ENCODE data around the gene SLC22A16. TPM values are rescaled to one million over a fixed set of nuclear protein-coding genes. Genes with fewer than 3 reads are reported as not detected.

Gene SLC22A16
- total RNA-seq, 3 donors from 2014 or later (not counting 1 experiment from before 2014, with no cell fraction given), result not detected

DNA sequence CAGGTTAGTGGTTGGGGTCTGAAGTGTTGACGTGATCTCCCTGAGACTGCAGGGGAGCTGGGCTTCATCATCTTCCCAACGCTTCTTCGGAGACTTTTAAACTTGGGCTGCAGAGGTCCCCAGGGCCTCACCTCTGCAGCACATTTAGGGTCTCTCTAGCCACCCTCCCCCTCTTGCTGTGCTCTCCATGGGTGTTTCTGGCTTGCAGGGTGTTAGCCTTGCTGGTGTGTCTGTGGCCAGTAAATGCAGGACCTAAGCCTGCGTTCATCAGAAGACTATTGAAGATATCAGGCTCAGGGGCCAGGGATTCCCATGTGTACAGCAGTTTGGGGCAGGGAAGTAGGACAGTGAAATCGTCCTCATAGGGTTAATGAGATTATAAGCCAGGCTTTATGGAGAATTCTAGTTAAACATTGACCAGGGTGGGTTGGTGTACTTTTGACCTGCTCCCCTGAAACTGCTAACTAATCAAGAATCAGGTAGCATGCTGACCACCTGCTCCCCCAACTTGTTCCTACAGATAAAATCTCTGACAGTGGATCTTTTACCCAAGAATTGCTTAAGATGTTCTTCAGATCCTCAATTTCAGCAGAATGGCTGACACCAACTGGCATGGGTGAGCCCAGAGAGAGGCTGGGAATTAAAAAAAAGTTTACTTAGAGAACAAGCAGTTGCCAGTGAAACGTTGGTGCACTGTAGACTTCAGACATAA, 57.2 kb downstream of the SLC22A16 start:
- no peak for TF ChIP-seq CTCF (IDR thresholded peaks at IDR 0.05)
- H3K27me3 ChIP-seq (ENCODE audit: control insufficient read depth, insufficient read depth, low read length), result no peaks in the 10 kb centered on the region
- H3K4me3 ChIP-seq (ENCODE audit: low read length), result no peak overlapping the region
- peaks cover 3% of the 10 kb centered on the region for H3K9me3 ChIP-seq (ENCODE audit: control insufficient read depth, insufficient read depth, low read length)
- H3K4me1 ChIP-seq (ENCODE audit: control insufficient read depth, insufficient read depth, low read length), result peaks cover 10% of the 10 kb centered on the region
- no peak overlapping the region for H3K27ac Mint-ChIP-seq
- ATAC-seq (no peak), DNase-seq (no peak)
- H3K36me3 Mint-ChIP-seq, result peaks cover 13% of the 10 kb centered on the region
- H3K36me3 ChIP-seq (ENCODE audit: control insufficient read depth, insufficient read depth, low read length), result no peaks in the 10 kb centered on the region
- peaks cover 14 to 26% of the 10 kb centered on the region in 2 donors for H3K4me1 Mint-ChIP-seq
- H3K4me3 Mint-ChIP-seq, result no peak overlapping the region
- WGBS (ENCODE audit: insufficient coverage), result 75% methylated on average over 6 of the region's 6 CpGs
- H3K27me3 Mint-ChIP-seq (ENCODE audit: low read depth in 2 of 2), result peaks cover 24 to 58% of the 10 kb centered on the region in 2 donors
- peaks cover 4% of the 10 kb centered on the region in 2 donors for H3K9me3 Mint-ChIP-seq
- no peak overlapping the region for H3K27ac ChIP-seq (ENCODE audit: low read length)
- intact Hi-C loops (cut with micrococcal nuclease), result no loop called here

DNA sequence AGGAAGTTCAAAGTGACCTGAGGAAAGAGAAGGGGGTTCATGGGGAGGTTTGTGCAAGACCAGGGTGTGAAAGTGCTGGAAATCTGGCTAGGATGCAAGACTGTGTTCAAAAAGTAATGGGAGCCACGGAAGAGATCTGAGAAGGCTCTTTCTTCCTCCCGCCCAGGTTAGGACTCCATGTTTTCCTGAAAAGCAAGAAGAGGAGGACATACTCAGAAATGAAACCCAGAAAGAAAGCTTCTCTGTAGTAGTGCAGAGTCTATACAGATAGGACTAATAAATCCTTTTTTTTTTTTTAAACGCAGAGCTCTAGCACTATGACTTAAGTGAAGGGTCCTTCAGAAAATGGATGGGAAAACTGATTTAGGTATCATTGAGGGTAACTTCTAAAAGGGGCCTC, 57.8 kb downstream of the SLC22A16 start:
- no peaks in the 10 kb centered on the region for H3K36me3 ChIP-seq (ENCODE audit: control insufficient read depth, insufficient read depth, low read length)
- Mint-ChIP-seq H3K4me1 (peaks cover 14 to 26% of the 10 kb centered on the region in 2 donors), H3K27ac (no peak overlapping the region), H3K4me3 (no peak overlapping the region), H3K27me3 (ENCODE audit: low read depth in 2 of 2) (peaks cover 20 to 52% of the 10 kb centered on the region in 2 donors), H3K36me3 (peaks cover 13% of the 10 kb centered on the region), H3K9me3 (peaks cover 4% of the 10 kb centered on the region in 2 donors)
- H3K4me3 ChIP-seq (ENCODE audit: low read length), result no peak overlapping the region
- WGBS (ENCODE audit: insufficient coverage), result 87% methylated on average over 3 of the region's 3 CpGs
- no peaks in the 10 kb centered on the region for H3K27me3 ChIP-seq (ENCODE audit: control insufficient read depth, insufficient read depth, low read length)
- intact Hi-C loops (cut with micrococcal nuclease), result no loop called here
- peaks cover 10% of the 10 kb centered on the region for H3K4me1 ChIP-seq (ENCODE audit: control insufficient read depth, insufficient read depth, low read length)
- ATAC-seq (no peak), DNase-seq (no peak)
- peaks cover 3% of the 10 kb centered on the region for H3K9me3 ChIP-seq (ENCODE audit: control insufficient read depth, insufficient read depth, low read length)
- TF ChIP-seq CTCF (IDR thresholded peaks at IDR 0.05), result no peak
- no peak overlapping the region for H3K27ac ChIP-seq (ENCODE audit: low read length)

DNA sequence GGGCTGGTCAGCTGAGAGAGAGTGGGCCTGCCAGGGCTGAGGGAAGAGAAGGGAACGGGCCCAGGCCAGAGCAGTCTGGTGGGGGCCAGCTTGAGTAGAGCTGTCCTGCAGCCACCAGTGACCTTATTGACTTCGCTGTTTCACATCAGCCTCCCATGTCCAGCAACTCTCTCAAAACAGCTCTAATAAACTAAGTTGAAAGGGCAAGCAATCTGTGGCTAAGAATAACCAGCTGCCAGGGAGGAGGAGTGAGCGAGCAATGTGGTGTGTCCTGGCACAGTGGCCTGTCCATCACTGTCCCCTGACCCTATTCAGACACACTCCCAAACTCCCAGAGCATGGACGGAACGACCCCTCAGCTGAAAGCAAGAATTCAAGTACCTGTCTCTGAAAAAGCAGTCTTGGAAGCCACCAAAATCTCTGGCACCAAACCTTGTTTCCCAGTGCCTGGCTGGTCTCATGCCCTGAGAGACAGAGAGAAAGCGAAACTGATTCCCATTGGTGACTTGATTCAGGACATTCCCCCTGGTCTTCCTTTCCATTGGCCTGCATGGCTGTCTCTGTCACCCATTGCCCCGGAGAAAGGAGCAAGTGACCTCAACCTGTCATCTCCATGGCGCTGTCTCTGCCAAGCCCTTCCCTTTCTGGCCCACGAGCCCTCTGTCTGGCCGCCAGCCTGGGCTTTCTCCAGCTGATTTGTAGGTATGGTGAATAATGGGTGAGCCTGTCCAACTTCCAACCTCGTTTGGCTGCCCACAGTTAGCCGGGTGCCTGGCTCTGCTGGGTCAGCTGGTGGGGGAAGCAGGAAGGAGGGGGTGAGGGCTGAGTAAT, 61.1 kb downstream of the SLC22A16 start, which contains the start of gene DDO:
Gene DDO, minus strand, starts transcription at position 490 of the 831 bp plus-strand sequence. CDS start 2,113 bp downstream, outside the sequence.
- peaks cover 9 to 20% of the 10 kb centered on the region in 2 donors for H3K4me1 Mint-ChIP-seq
- H3K36me3 Mint-ChIP-seq, result no peaks in the 10 kb centered on the region
- Histone ChIP-seq H3K4me3 (ENCODE audit: low read length) (no peak within 1 kb of the TSS), H3K36me3 (ENCODE audit: control insufficient read depth, insufficient read depth, low read length) (no peaks in the 10 kb centered on the region), H3K27ac (ENCODE audit: low read length) (no peak within 1 kb of the TSS), H3K4me1 (ENCODE audit: control insufficient read depth, insufficient read depth, low read length) (peaks cover 7% of the 10 kb centered on the region), H3K27me3 (ENCODE audit: control insufficient read depth, insufficient read depth, low read length) (no peaks in the 10 kb centered on the region), H3K9me3 (ENCODE audit: control insufficient read depth, insufficient read depth, low read length) (no peaks in the 10 kb centered on the region)
- intact Hi-C loops (cut with micrococcal nuclease), result no loop called here
- TF ChIP-seq CTCF (IDR thresholded peaks at IDR 0.05), result no peak
- H3K9me3 Mint-ChIP-seq, result no peaks in the 10 kb centered on the region
- ATAC-seq, result peak in 2 of 3 donors; percentile 67 to 80
- 48% methylated on average over 12 of the region's 12 CpGs for WGBS (ENCODE audit: insufficient coverage)
- peak within 1 kb of the TSS; percentile 65 for H3K4me3 Mint-ChIP-seq
- peak within 1 kb of the TSS in 1 of 2 donors; percentile 28 for H3K27ac Mint-ChIP-seq
- no peak for DNase-seq
- H3K27me3 Mint-ChIP-seq (ENCODE audit: low read depth in 2 of 2), result peaks cover 7 to 24% of the 10 kb centered on the region in 2 donors

Data from natural killer cell (primary cell).